GM23338 (cell line): ENCODE data around the gene ANKFN1. TPM values are rescaled to one million over a fixed set of nuclear protein-coding genes. Genes with fewer than 3 reads are reported as not detected.

ENCODE experiments used
- ATAC-seq: fragments of 200-7000 bp; cut with Tn5 transposase; 3 replicates; pipeline ENCODE4 v1.9.1; 2020
- DNase-seq: peaks from one replicate; pipeline ENCODE4 v3.0.0-alpha.2; 2015; ENCODE audit warnings: low spot score
- H2AFZ ChIP-seq: fragments of 200-600 bp; sonication (generic); 2 replicates; pipeline ENCODE4 v1.8.0; 2016; ENCODE audit warnings: antibody characterized with exemption, mild to moderate bottlenecking, moderate library complexity
- H3F3A ChIP-seq: fragments of 200-600 bp; sonication (generic); replicated peaks from 2 replicates; pipeline ENCODE4 v1.8.0; 2017; ENCODE audit warnings: antibody characterized with exemption, mixed run types, low read depth
- H3K27ac ChIP-seq: fragments of 200-600 bp; sonication (generic); 2 replicates; pipeline ENCODE4 v1.6.1; 2016; ENCODE audit warnings: low read depth
- H3K27me3 ChIP-seq: fragments of 200-600 bp; sonication (generic); 2 replicates; pipeline ENCODE4 v1.8.0; 2016; ENCODE audit warnings: mild to moderate bottlenecking, mixed run types, moderate library complexity; ENCODE audit not compliant: insufficient read depth
- H3K36me3 ChIP-seq: fragments of 200-600 bp; sonication (generic); 2 replicates; pipeline ENCODE4 v1.8.0; 2016; ENCODE audit warnings: mild to moderate bottlenecking; ENCODE audit not compliant: insufficient read depth
- H3K4me1 ChIP-seq: fragments of 200-600 bp; sonication (generic); 2 replicates; pipeline ENCODE4 v1.8.0; 2016; ENCODE audit warnings: mild to moderate bottlenecking, moderate library complexity; ENCODE audit not compliant: insufficient read depth
- H3K4me2 ChIP-seq: fragments of 200-600 bp; sonication (generic); 2 replicates; pipeline ENCODE4 v1.7.1; 2017; ENCODE audit warnings: mixed run types
- H3K4me3 ChIP-seq: fragments of 200-600 bp; sonication (generic); 2 replicates; pipeline ENCODE4 v1.6.1; 2016; ENCODE audit warnings: mixed run types
- H3K79me2 ChIP-seq: fragments of 200-600 bp; sonication (generic); replicated peaks from 2 replicates; pipeline ENCODE4 v1.8.0; 2017; ENCODE audit warnings: mild to moderate bottlenecking; ENCODE audit not compliant: insufficient read depth
- H3K9me2 ChIP-seq: fragments of 200-600 bp; sonication (generic); 2 replicates; pipeline ENCODE4 v1.8.0; 2017; ENCODE audit not compliant: insufficient read depth
- H4K20me1 ChIP-seq: fragments of 200-600 bp; sonication (generic); replicated peaks from 2 replicates; pipeline ENCODE4 v1.8.0; 2017; ENCODE audit warnings: mild to moderate bottlenecking; ENCODE audit not compliant: insufficient read depth
- H3K27ac Mint-ChIP-seq: 2 replicates; pipeline ENCODE4 v1.8.0; 2020; ENCODE audit warnings: inconsistent platforms, mild to moderate bottlenecking, moderate library complexity, mixed read lengths
- H3K27me3 Mint-ChIP-seq: 3 replicates; pipeline ENCODE4 v1.8.0; 2022; ENCODE audit warnings: low read depth, mild to moderate bottlenecking, moderate library complexity, mixed read lengths, inconsistent platforms; ENCODE audit not compliant: insufficient read depth, poor library complexity
- H3K36me3 Mint-ChIP-seq: 3 replicates; pipeline ENCODE4 v1.8.0; 2021; ENCODE audit warnings: low read depth, mild to moderate bottlenecking, inconsistent platforms, moderate library complexity, mixed read lengths
- H3K4me1 Mint-ChIP-seq: 3 replicates; pipeline ENCODE4 v1.8.0; 2020; ENCODE audit warnings: mild to moderate bottlenecking, inconsistent platforms, mixed read lengths
- H3K4me3 Mint-ChIP-seq: 3 replicates; pipeline ENCODE4 v1.8.0; 2021; ENCODE audit warnings: moderate library complexity, mild to moderate bottlenecking, inconsistent platforms, mixed read lengths
- H3K9me3 Mint-ChIP-seq: 3 replicates; pipeline ENCODE4 v1.8.0; 2020; ENCODE audit warnings: moderate library complexity, mild to moderate bottlenecking, inconsistent platforms, mixed read lengths
- CREB1 ChIP-seq: fragments of 250-450 bp; sonication (Bioruptor Pico); IDR thresholded peaks from 2 replicates; pipeline ENCODE4 v1.5.0; 2020; ENCODE audit warnings: low read depth, mild to moderate bottlenecking, moderate library complexity
- CTCF ChIP-seq, 2 experiments: fragments of 200-600 bp in 1 of 2; sonication (generic) in 1 of 2; conservative IDR thresholded peaks; 2 replicates each; pipeline versions ENCODE4 v1.5.1 to v1.6.1; 2016 to 2017; ENCODE audit warnings: antibody characterized with exemption in 2 of 2, low read depth in 2 of 2, mild to moderate bottlenecking in 2 of 2, moderate library complexity in 1 of 2
- ETS1 ChIP-seq: IDR thresholded peaks from 2 replicates; pipeline ENCODE4 v1.6.1; 2016; ENCODE audit warnings: antibody characterized with exemption
- EZH2 ChIP-seq: fragments of 200-600 bp; sonication (generic); IDR thresholded peaks from one replicate; pipeline ENCODE4 v1.8.0; 2017; ENCODE audit warnings: antibody characterized with exemption, mild to moderate bottlenecking, low read depth; ENCODE audit not compliant: unreplicated experiment
- EZH2phosphoT487 ChIP-seq: fragments of 200-600 bp; sonication (generic); IDR thresholded peaks from one replicate; pipeline ENCODE4 v1.8.1; 2018; ENCODE audit warnings: antibody characterized with exemption; ENCODE audit not compliant: unreplicated experiment
- JUNB ChIP-seq: IDR thresholded peaks from one replicate; pipeline ENCODE4 v1.6.1; 2016; ENCODE audit warnings: antibody characterized with exemption; ENCODE audit not compliant: unreplicated experiment
- NANOG ChIP-seq: IDR thresholded peaks from 2 replicates; pipeline ENCODE4 v1.6.1; 2016; ENCODE audit warnings: antibody characterized with exemption, borderline replicate concordance
- POLR2AphosphoS5 ChIP-seq: IDR thresholded peaks from 2 replicates; pipeline ENCODE4 v1.6.1; 2016; ENCODE audit warnings: antibody characterized with exemption, low read depth
- STAT1 ChIP-seq: IDR thresholded peaks from one replicate; pipeline ENCODE4 v1.6.1; 2016; ENCODE audit warnings: antibody characterized with exemption; ENCODE audit not compliant: unreplicated experiment
- ZNF114 ChIP-seq: fragments of 250-450 bp; sonication (Bioruptor Pico); IDR thresholded peaks from 2 replicates; pipeline ENCODE4 v1.5.0; 2020; ENCODE audit warnings: mild to moderate bottlenecking, moderate library complexity
- ZNF331 ChIP-seq: fragments of 250-450 bp; sonication (Bioruptor Pico); IDR thresholded peaks from 2 replicates; pipeline ENCODE4 v1.5.0; 2020; ENCODE audit warnings: low read depth, mild to moderate bottlenecking, moderate library complexity
- ZNF462 ChIP-seq: fragments of 250-450 bp; sonication (Bioruptor Pico); IDR thresholded peaks from 2 replicates; pipeline ENCODE4 v1.5.0; 2020; ENCODE audit warnings: mild to moderate bottlenecking, moderate library complexity
- polyA plus RNA-seq: library from polyadenylated mRNA; unstranded; fragments of >200 nt; fragmentation: Nextera tagmentation; extraction: Ambion mirVana; gene quantifications from 2 replicates; pipeline ENCODE4 v1.2.1, GENCODE V29; 2016
- total RNA-seq: library from RNA; depleted of rRNA; stranded (reverse); fragments of >200 nt; shearing (Covaris generic); gene quantifications from 2 replicates; pipeline ENCODE4 v1.2.3, GENCODE V29; 2014

The ANKFN1 gene
- total and polyA plus RNA-seq, 2 experiments from 2014 or later: not detected

GRCh38 chr17:56131431-56131830, 21.8 kb upstream of the ANKFN1 start:
- Histone ChIP-seq H3K79me2 (no peaks in the 10 kb centered on the region), H3K4me2 (no peak overlapping the region), H2AFZ (no peak overlapping the region), H3K4me3 (no peak overlapping the region), H3F3A (no peaks in the 10 kb centered on the region), H3K27me3 (no peaks in the 10 kb centered on the region), H3K36me3 (no peaks in the 10 kb centered on the region), H4K20me1 (no peaks in the 10 kb centered on the region), H3K27ac (no peak overlapping the region), H3K4me1 (peaks cover 15% of the 10 kb centered on the region), H3K9me2 (no peaks in the 10 kb centered on the region)
- no peak overlapping the region for H3K4me3 Mint-ChIP-seq
- TF ChIP-seq EZH2phosphoT487: no peak
- TF ChIP-seq ZNF331: no peak
- TF ChIP-seq ETS1: no peak
- no peak for TF ChIP-seq JUNB
- no peak for TF ChIP-seq CREB1 (CRISPR knock-in tag)
- TF ChIP-seq EZH2: no peak
- peaks cover 13% of the 10 kb centered on the region; the same call in 2 of the 3 replicates for H3K4me1 Mint-ChIP-seq
- H3K27ac Mint-ChIP-seq: no peak overlapping the region
- no peaks in the 10 kb centered on the region for H3K36me3 Mint-ChIP-seq
- ATAC-seq (no peak), DNase-seq (no peak)
- H3K9me3 Mint-ChIP-seq: no peaks in the 10 kb centered on the region
- H3K27me3 Mint-ChIP-seq: no peaks in the 10 kb centered on the region

- H4K20me1 ChIP-seq: no peaks in the 10 kb centered on the region
- H3F3A ChIP-seq: no peaks in the 10 kb centered on the region
- no peaks in the 10 kb centered on the region for H3K4me1 ChIP-seq
- H3K4me3 ChIP-seq: no peak overlapping the region
- no peak for ATAC-seq
- H3K27me3 ChIP-seq: no peaks in the 10 kb centered on the region
- Mint-ChIP-seq H3K36me3 (no peaks in the 10 kb centered on the region), H3K27ac (no peak overlapping the region), H3K9me3 (no peaks in the 10 kb centered on the region), H3K4me3 (no peak overlapping the region), H3K27me3 (no peaks in the 10 kb centered on the region), H3K4me1 (0 out of 3 replicates have a peak, but pooled peaks cover under 1% of the 10 kb centered on the region)
- H3K79me2 ChIP-seq: no peaks in the 10 kb centered on the region
- no peak overlapping the region for H3K4me2 ChIP-seq
- H3K27ac ChIP-seq: no peak overlapping the region
- DNase-seq: no peak
- H3K36me3 ChIP-seq: no peaks in the 10 kb centered on the region
- no peak overlapping the region for H2AFZ ChIP-seq
- H3K9me2 ChIP-seq: no peaks in the 10 kb centered on the region
- TF ChIP-seq STAT1 (no peak), NANOG (no peak), ETS1 (no peak), CREB1 (CRISPR knock-in tag) (no peak), CTCF (conservative IDR thresholded peaks at IDR 0.05; ENCODE audit: low read depth in 2 of 2) (no peak), POLR2AphosphoS5 (no peak), EZH2 (no peak), ZNF114 (CRISPR knock-in tag) (no peak), ZNF462 (no peak), EZH2phosphoT487 (no peak), ZNF331 (no peak), JUNB (no peak)
These were observed 17.0 kb upstream of the ANKFN1 start for GRCh38 chr17:56136301-56136700.
